RWPE2 (cell line): ENCODE measurements around the gene MAGEE1.

Source experiments
- ATAC-seq: fragments of 200-7000 bp; cut with Tn5 transposase; 3 replicates; pipeline ENCODE4 v1.9.1; 2021; ENCODE audit warnings: low read depth
- DNase-seq: peaks from one replicate; pipeline ENCODE4 v3.0.0-alpha.2; 2020; ENCODE audit warnings: low spot score
- H3K27ac ChIP-seq: fragments of 450-650 bp; 2 replicates; pipeline ENCODE4 v1.5.1; 2017; ENCODE audit warnings: mild to moderate bottlenecking; ENCODE audit not compliant: poor library complexity, severe bottlenecking
- H3K27me3 ChIP-seq: fragments of 250-450 bp; sonication (Bioruptor Pico); 2 replicates; pipeline ENCODE4 v1.5.1; 2021; ENCODE audit warnings: mild to moderate bottlenecking, moderate library complexity; ENCODE audit not compliant: insufficient read depth, poor library complexity, severe bottlenecking
- H3K36me3 ChIP-seq: fragments of 250-450 bp; sonication (Bioruptor Pico); 2 replicates; pipeline ENCODE4 v1.5.1; 2020; ENCODE audit warnings: low read depth, mild to moderate bottlenecking, moderate library complexity
- H3K4me1 ChIP-seq: fragments of 250-450 bp; sonication (Bioruptor Pico); 2 replicates; pipeline ENCODE4 v1.5.1; 2021; ENCODE audit warnings: mild to moderate bottlenecking, moderate library complexity; ENCODE audit not compliant: insufficient read depth, poor library complexity, severe bottlenecking
- H3K4me3 ChIP-seq: fragments of 250-450 bp; sonication (Bioruptor Pico); 2 replicates; pipeline ENCODE4 v1.5.1; 2021; ENCODE audit warnings: mild to moderate bottlenecking, moderate library complexity; ENCODE audit not compliant: severe bottlenecking
- H3K9me3 ChIP-seq: fragments of 250-450 bp; sonication (Bioruptor Pico); 2 replicates; pipeline ENCODE4 v1.5.1; 2021; ENCODE audit warnings: mild to moderate bottlenecking, moderate library complexity; ENCODE audit not compliant: severe bottlenecking
- CTCF ChIP-seq: fragments of 450-650 bp; IDR thresholded peaks from one replicate; pipeline ENCODE4 v1.5.1; 2017; ENCODE audit warnings: mild to moderate bottlenecking, moderate library complexity; ENCODE audit not compliant: poor library complexity, severe bottlenecking

The MAGEE1 gene

GRCh38 chrX:76453737-76454406 lies 26.4 kb downstream of the MAGEE1 start:
- no peak overlapping the region for H3K4me3 ChIP-seq
- H3K9me3 ChIP-seq: no peaks in the 10 kb centered on the region
- TF ChIP-seq CTCF: no peak
- H3K4me1 ChIP-seq: no peaks in the 10 kb centered on the region
- H3K27ac ChIP-seq: no peak overlapping the region
- no peaks in the 10 kb centered on the region for H3K27me3 ChIP-seq
- no peaks in the 10 kb centered on the region for H3K36me3 ChIP-seq
- ATAC-seq (no peak), DNase-seq (no peak)

GRCh38 chrX:76454456-76454927 lies 27.0 kb downstream of the MAGEE1 start:
- Histone ChIP-seq H3K27me3 (no peaks in the 10 kb centered on the region), H3K36me3 (no peaks in the 10 kb centered on the region), H3K4me3 (no peak overlapping the region), H3K27ac (no peak overlapping the region), H3K4me1 (no peaks in the 10 kb centered on the region), H3K9me3 (no peaks in the 10 kb centered on the region)
- ATAC-seq (no peak), DNase-seq (no peak)
- peak; percentile 52 for TF ChIP-seq CTCF

GRCh38 chrX:76477353-76477752 lies 49.8 kb downstream of the MAGEE1 start:
- H3K27me3 ChIP-seq: no peaks in the 10 kb centered on the region
- H3K4me1 ChIP-seq: no peaks in the 10 kb centered on the region
- ATAC-seq (no peak), DNase-seq (no peak)
- no peaks in the 10 kb centered on the region for H3K9me3 ChIP-seq
- no peaks in the 10 kb centered on the region for H3K36me3 ChIP-seq
- no peak overlapping the region for H3K4me3 ChIP-seq
- no peak for TF ChIP-seq CTCF
- H3K27ac ChIP-seq: no peak overlapping the region
